Measurements from ENCODE around the gene PGA3.

Gene PGA3

DNA sequence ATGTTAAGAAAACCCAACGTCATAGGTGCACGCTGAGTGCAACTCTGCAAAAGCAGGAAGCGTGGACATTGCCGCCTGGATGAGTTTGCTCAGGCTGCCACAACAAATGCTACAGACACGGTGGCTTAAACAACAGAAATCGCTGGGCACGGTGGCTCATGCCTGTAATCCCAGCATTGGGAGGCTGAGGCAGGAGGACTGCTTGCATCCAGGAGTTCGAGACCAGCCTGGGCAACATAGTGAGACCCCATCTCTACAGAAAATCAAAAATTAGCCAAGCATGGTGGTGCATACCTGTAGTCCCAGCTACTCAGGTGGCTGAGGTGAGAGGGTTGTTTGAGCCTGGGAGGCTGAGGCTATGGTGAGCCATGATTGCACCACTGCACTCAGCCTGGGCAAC is 13.4 kb upstream of the PGA3 start:
- TF ChIP-seq FOXP2 (optimal IDR thresholded peaks at IDR 0.05; ENCODE audit: borderline replicate concordance, extremely low read depth, extremely low read length, insufficient read depth): no peak
- no peak for TF ChIP-seq POLR2AphosphoS5 (IDR thresholded peaks at IDR 0.05; ENCODE audit: low read depth, low read length)
- TF ChIP-seq, protein P1, sequence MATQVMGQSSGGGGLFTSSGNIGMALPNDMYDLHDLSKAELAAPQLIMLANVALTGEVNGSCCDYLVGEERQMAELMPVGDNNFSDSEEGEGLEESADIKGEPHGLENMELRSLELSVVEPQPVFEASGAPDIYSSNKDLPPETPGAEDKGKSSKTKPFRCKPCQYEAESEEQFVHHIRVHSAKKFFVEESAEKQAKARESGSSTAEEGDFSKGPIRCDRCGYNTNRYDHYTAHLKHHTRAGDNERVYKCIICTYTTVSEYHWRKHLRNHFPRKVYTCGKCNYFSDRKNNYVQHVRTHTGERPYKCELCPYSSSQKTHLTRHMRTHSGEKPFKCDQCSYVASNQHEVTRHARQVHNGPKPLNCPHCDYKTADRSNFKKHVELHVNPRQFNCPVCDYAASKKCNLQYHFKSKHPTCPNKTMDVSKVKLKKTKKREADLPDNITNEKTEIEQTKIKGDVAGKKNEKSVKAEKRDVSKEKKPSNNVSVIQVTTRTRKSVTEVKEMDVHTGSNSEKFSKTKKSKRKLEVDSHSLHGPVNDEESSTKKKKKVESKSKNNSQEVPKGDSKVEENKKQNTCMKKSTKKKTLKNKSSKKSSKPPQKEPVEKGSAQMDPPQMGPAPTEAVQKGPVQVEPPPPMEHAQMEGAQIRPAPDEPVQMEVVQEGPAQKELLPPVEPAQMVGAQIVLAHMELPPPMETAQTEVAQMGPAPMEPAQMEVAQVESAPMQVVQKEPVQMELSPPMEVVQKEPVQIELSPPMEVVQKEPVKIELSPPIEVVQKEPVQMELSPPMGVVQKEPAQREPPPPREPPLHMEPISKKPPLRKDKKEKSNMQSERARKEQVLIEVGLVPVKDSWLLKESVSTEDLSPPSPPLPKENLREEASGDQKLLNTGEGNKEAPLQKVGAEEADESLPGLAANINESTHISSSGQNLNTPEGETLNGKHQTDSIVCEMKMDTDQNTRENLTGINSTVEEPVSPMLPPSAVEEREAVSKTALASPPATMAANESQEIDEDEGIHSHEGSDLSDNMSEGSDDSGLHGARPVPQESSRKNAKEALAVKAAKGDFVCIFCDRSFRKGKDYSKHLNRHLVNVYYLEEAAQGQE (IDR thresholded peaks at IDR 0.05; ENCODE audit: insufficient read depth in 1 of 2, low read depth in 2 of 2, low read length in 2 of 2): no peak
- TF ChIP-seq TAF1 (IDR thresholded peaks at IDR 0.05; ENCODE audit: borderline replicate concordance, insufficient read depth, low read length): no peak
- TF ChIP-seq SIN3A (IDR thresholded peaks at IDR 0.05; ENCODE audit: borderline replicate concordance, insufficient read depth, low read length): no peak

DNA sequence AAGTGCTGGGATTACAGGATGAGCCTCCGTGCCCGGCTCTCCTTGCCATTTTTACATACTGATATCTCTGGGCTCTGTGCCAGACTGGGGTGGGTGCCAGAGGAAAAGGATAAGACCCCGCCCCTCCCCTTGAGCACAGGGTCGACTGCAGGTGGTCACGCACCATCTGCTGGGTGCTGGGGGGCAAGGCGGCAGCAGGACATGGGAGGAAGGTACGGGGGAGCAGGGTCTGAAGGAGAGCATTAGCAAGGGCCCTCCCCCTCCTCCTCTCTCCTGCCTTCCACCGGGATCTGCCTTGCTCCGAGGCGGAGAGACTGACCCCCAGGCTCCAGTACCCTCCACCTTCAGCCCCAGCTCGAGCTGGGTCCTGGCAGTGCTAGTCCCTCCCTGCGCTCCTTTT is 9.7 kb upstream of the PGA3 start:
- TF ChIP-seq FOXP2 (optimal IDR thresholded peaks at IDR 0.05; ENCODE audit: borderline replicate concordance, extremely low read depth, extremely low read length, insufficient read depth) (no peak), TAF1 (IDR thresholded peaks at IDR 0.05; ENCODE audit: borderline replicate concordance, insufficient read depth, low read length) (no peak), SIN3A (IDR thresholded peaks at IDR 0.05; ENCODE audit: borderline replicate concordance, insufficient read depth, low read length) (no peak), POLR2AphosphoS5 (IDR thresholded peaks at IDR 0.05; ENCODE audit: low read depth, low read length) (no peak)
- TF ChIP-seq, protein P1 (IDR thresholded peaks at IDR 0.05; ENCODE audit: insufficient read depth in 1 of 2, low read depth in 2 of 2, low read length in 2 of 2): no peak

DNA sequence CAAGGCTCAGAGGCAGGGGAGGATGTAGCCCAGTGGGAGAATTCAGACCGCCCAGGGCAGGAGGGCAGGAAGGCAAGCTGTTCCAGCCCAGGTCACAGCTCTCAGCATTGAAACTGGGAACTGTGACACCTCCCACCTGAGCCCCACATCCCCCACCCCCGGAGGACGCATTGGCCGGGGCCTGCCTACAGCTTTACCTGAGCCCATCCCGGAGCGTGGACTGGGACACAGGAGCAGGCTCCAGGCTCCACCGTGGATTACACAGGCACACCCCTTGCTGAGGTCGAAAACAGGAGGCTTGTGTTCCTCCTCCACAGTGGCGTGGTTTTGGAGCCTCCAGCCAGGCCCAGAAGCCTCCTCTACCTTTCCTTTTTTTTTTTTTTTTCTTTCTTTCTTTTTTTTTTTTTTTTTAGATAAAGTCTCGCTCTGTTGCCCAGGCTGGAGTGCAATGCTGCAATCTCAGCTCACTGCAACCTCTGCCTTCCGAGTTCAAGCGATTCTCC is 9.1 kb upstream of the PGA3 start:
- TF ChIP-seq POLR2AphosphoS5 (IDR thresholded peaks at IDR 0.05; ENCODE audit: low read depth, low read length) (no peak), SIN3A (IDR thresholded peaks at IDR 0.05; ENCODE audit: borderline replicate concordance, insufficient read depth, low read length) (no peak), FOXP2 (optimal IDR thresholded peaks at IDR 0.05; ENCODE audit: borderline replicate concordance, extremely low read depth, extremely low read length, insufficient read depth) (no peak), TAF1 (IDR thresholded peaks at IDR 0.05; ENCODE audit: borderline replicate concordance, insufficient read depth, low read length) (no peak)
- TF ChIP-seq, protein P1 (IDR thresholded peaks at IDR 0.05; ENCODE audit: insufficient read depth in 1 of 2, low read depth in 2 of 2, low read length in 2 of 2): no peak

DNA sequence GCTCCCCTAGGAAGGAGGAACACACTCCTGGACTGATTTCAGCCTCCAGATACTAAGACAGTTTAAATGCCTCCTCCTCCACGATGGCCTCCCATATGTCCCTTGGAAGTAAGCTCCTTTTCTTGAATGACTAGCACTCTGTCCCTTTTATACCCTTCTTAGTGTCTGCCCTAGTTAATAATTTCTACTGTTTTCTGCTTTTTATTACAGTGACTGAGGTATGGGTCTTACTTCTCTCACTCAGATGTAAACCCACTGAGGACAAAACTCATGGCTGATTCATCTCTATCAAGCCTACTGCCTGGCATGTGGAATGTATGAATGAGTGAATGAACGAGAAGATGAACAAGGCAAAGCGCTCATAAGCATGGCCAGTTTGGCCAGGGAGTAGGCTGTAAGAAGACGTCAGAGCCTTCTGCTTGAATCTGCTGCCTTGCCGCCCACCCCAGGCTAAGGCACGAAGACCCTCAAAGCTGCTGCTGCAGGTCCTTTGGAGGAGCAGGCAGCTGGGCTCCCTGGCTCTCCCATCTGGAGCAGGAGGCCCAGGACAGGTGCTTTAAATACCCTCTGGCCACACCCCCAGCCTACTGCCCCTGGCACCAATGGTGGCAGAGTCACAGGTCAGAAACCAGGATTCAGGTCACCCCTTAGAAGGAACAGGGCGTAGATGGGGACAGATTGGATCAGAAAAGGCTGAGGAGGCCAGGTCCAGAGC is 8.2 kb upstream of the PGA3 start:
- TF ChIP-seq, protein P1 (IDR thresholded peaks at IDR 0.05; ENCODE audit: insufficient read depth in 1 of 2, low read depth in 2 of 2, low read length in 2 of 2): no peak
- no peak for TF ChIP-seq SIN3A (IDR thresholded peaks at IDR 0.05; ENCODE audit: borderline replicate concordance, insufficient read depth, low read length)
- TF ChIP-seq FOXP2 (optimal IDR thresholded peaks at IDR 0.05; ENCODE audit: borderline replicate concordance, extremely low read depth, extremely low read length, insufficient read depth): no peak
- TF ChIP-seq POLR2AphosphoS5 (IDR thresholded peaks at IDR 0.05; ENCODE audit: low read depth, low read length): no peak
- TF ChIP-seq TAF1 (IDR thresholded peaks at IDR 0.05; ENCODE audit: borderline replicate concordance, insufficient read depth, low read length): no peak

All from PFSK-1 (cell line).